OCI-LY7 (cell line): ENCODE results near the gene PCDH1. TPM values are rescaled to one million over a fixed set of nuclear protein-coding genes. Genes with fewer than 3 reads are reported as not detected.

Experiments used
- BruUV-seq: library from RNA; stranded (reverse); fragments of 400-500 nt; replicated peaks from 2 replicates; lab custom pipeline; 2021; lab: Mats Ljungman, UMichigan
- CTCF ChIA-PET: fragments of 300-600 bp; sonication (Branson Sonifier 250); formaldehyde crosslinking; loops from one replicate; lab custom pipeline; 2022; ENCODE audit warnings: antibody characterized with exemption; ENCODE audit not compliant: unreplicated experiment; lab: Charles Lee
- POLR2A ChIA-PET: fragments of 300-600 bp; sonication (Branson Sonifier 250); formaldehyde crosslinking; loops from one replicate; lab custom pipeline; 2022; ENCODE audit warnings: antibody characterized with exemption; lab: Charles Lee
- DNase-seq: peaks from one replicate; pipeline ENCODE4 v3.0.0-alpha.2; 2015; ENCODE audit warnings: low spot score
- H2AFZ ChIP-seq: fragments of 200-600 bp; sonication (generic), shearing (Covaris generic); 2 replicates; pipeline ENCODE4 v1.6.1; 2014; ENCODE audit warnings: mild to moderate bottlenecking, antibody characterized with exemption, low read length, moderate library complexity
- H3K27ac ChIP-seq: fragments of 200-600 bp; sonication (generic); 2 replicates; pipeline ENCODE4 v1.5.1; 2014; ENCODE audit warnings: mixed run types, low read depth, mild to moderate bottlenecking, moderate library complexity, low read length, inconsistent platforms; ENCODE audit not compliant: poor library complexity, severe bottlenecking
- H3K36me3 ChIP-seq: fragments of 200-600 bp; sonication (generic); 2 replicates; pipeline ENCODE4 v1.6.1; 2014; ENCODE audit warnings: mild to moderate bottlenecking, antibody characterized with exemption, low read length, moderate library complexity, mixed read lengths; ENCODE audit not compliant: insufficient read depth
- H3K4me1 ChIP-seq: fragments of 200-600 bp; sonication (generic); 2 replicates; pipeline ENCODE4 v1.5.1; 2014; ENCODE audit warnings: mild to moderate bottlenecking, low read length; ENCODE audit not compliant: insufficient read depth, poor library complexity, severe bottlenecking
- H3K4me2 ChIP-seq: fragments of 200-600 bp; sonication (generic); 2 replicates; pipeline ENCODE4 v1.6.1; 2014; ENCODE audit warnings: mild to moderate bottlenecking, low read length
- H3K4me3 ChIP-seq: fragments of 200-600 bp; sonication (generic); 2 replicates; pipeline ENCODE4 v1.5.1; 2014; ENCODE audit warnings: mild to moderate bottlenecking, low read depth, low read length; ENCODE audit not compliant: poor library complexity, severe bottlenecking
- H3K79me2 ChIP-seq: fragments of 200-600 bp; sonication (generic); 2 replicates; pipeline ENCODE4 v1.6.1; 2016; ENCODE audit warnings: low read depth, mild to moderate bottlenecking, low read length, moderate library complexity, mixed read lengths; ENCODE audit not compliant: insufficient read depth
- H3K9me2 ChIP-seq: fragments of 200-600 bp; sonication (generic); 2 replicates; pipeline ENCODE4 v1.6.1; 2016; ENCODE audit warnings: mild to moderate bottlenecking, low read length, mixed read lengths; ENCODE audit not compliant: insufficient read depth
- H3K9me3 ChIP-seq: fragments of 200-600 bp; sonication (generic); 2 replicates; pipeline ENCODE4 v1.6.1; 2014; ENCODE audit warnings: mild to moderate bottlenecking, mixed run types, low read length, mixed read lengths
- H4K20me1 ChIP-seq: fragments of 200-600 bp; sonication (generic); 2 replicates; pipeline ENCODE4 v1.6.1; 2014; ENCODE audit warnings: mild to moderate bottlenecking, antibody characterized with exemption, low read length, moderate library complexity, mixed read lengths; ENCODE audit not compliant: insufficient read depth
- CTCF ChIP-seq: fragments of 200-600 bp; sonication (generic); conservative IDR thresholded peaks from 2 replicates; pipeline ENCODE4 v1.5.1; 2014; ENCODE audit warnings: mild to moderate bottlenecking, antibody characterized with exemption, low read length, moderate library complexity, mixed read lengths
- EZH2phosphoT487 ChIP-seq: fragments of 200-600 bp; sonication (generic); IDR thresholded peaks from 2 replicates; pipeline ENCODE4 v1.6.1; 2018; ENCODE audit warnings: low read depth, borderline replicate concordance, mild to moderate bottlenecking, mixed run types, antibody characterized with exemption, low read length, moderate library complexity, mixed read lengths
- intact Hi-C: fragments of 100-400 bp; cut with micrococcal nuclease; formaldehyde crosslinking; loops from one replicate; pipeline ENCODE4 v1.10.0; 2022; ENCODE audit not compliant: unreplicated experiment
- total RNA-seq, 2 experiments: library from RNA; depleted of rRNA in 1 of 2; stranded (reverse); fragments of >200 nt in 1 of 2; shearing (Covaris generic) in 1 of 2; gene quantifications; 2 replicates each; pipeline ENCODE4 v1.2.3, GENCODE V29; 2014 to 2022

The PCDH1 gene
- total RNA-seq, 2 experiments from 2014 or later: not detected

GRCh38 chr5:141805874-141806595, 72.2 kb downstream of the PCDH1 start:
- H3K4me2 ChIP-seq: no peak overlapping the region
- no peaks in the 10 kb centered on the region for H3K36me3 ChIP-seq
- ChIA-PET CTCF (no interaction called here), POLR2A (interaction anchor here (1.3 kb wide), 1 partner anchor 13 kb away, joined by 3 read pairs; no protein-coding TSS in a partner anchor)
- intact Hi-C loops: no loop called here
- H3K9me2 ChIP-seq: no peaks in the 10 kb centered on the region
- BruUV-seq: no TSS peak
- H3K27ac ChIP-seq: no peak overlapping the region
- TF ChIP-seq CTCF (no peak), EZH2phosphoT487 (no peak)
- H3K9me3 ChIP-seq: no peaks in the 10 kb centered on the region
- no peaks in the 10 kb centered on the region for H3K79me2 ChIP-seq
- H4K20me1 ChIP-seq: no peaks in the 10 kb centered on the region
- no peak overlapping the region for H3K4me3 ChIP-seq
- no peak for DNase-seq
- no peak overlapping the region for H2AFZ ChIP-seq
- H3K4me1 ChIP-seq: no peaks in the 10 kb centered on the region

GRCh38 chr5:141804475-141804874, 73.7 kb downstream of the PCDH1 start:
- Histone ChIP-seq H3K9me3 (no peaks in the 10 kb centered on the region), H3K36me3 (no peaks in the 10 kb centered on the region), H3K79me2 (no peaks in the 10 kb centered on the region), H2AFZ (no peak overlapping the region), H3K27ac (no peak overlapping the region), H3K4me3 (no peak overlapping the region), H3K4me2 (no peak overlapping the region), H3K9me2 (no peaks in the 10 kb centered on the region), H4K20me1 (no peaks in the 10 kb centered on the region), H3K4me1 (no peaks in the 10 kb centered on the region)
- intact Hi-C loops: no loop called here
- TF ChIP-seq CTCF (no peak), EZH2phosphoT487 (no peak)
- no TSS peak for BruUV-seq
- POLR2A ChIA-PET: no interaction called here
- no peak for DNase-seq
- CTCF ChIA-PET: no interaction called here

Other genes starting within 250 kb of the PCDH1 start
- 78.8 and 85.4 TPM in 2 replicates for gene HDAC3, start 241.6 kb downstream of the PCDH1 start, total RNA-seq (2014; rRNA removed; shearing (Covaris generic))
- 83.6 and 85.3 TPM in 2 replicates for gene HDAC3, start 241.6 kb downstream of the PCDH1 start, total RNA-seq (2022)
- gene RELL2, start 241.4 kb downstream of the PCDH1 start, total RNA-seq (2014; rRNA removed; shearing (Covaris generic)): 28.0 and 29.8 TPM in 2 replicates
- 37.9 and 43.1 TPM in 2 replicates for gene RELL2, start 241.4 kb downstream of the PCDH1 start, total RNA-seq (2022)
- 31.9 and 49.0 TPM in 2 replicates for gene FCHSD1, start 227.0 kb downstream of the PCDH1 start, total RNA-seq (2014; rRNA removed; shearing (Covaris generic))
- 55.3 and 60.8 TPM in 2 replicates for gene FCHSD1, start 227.0 kb downstream of the PCDH1 start, total RNA-seq (2022)
- not detected in 2 replicates for gene ARAP3, start 196.2 kb downstream of the PCDH1 start, total RNA-seq (2014; rRNA removed; shearing (Covaris generic))
- not detected in 2 replicates for gene ARAP3, start 196.2 kb downstream of the PCDH1 start, total RNA-seq (2022)
- gene DELE1, start 45.5 kb upstream of the PCDH1 start, total RNA-seq (2014; rRNA removed; shearing (Covaris generic)): 67.9 and 81.2 TPM in 2 replicates
- gene DELE1, start 45.5 kb upstream of the PCDH1 start, total RNA-seq (2022): 78.5 and 89.4 TPM in 2 replicates
- gene PCDH12, start 79.8 kb upstream of the PCDH1 start, total RNA-seq (2014; rRNA removed; shearing (Covaris generic)): 0.03 TPM in 1 of 2 replicates, not detected in the other
- gene PCDH12, start 79.8 kb upstream of the PCDH1 start, total RNA-seq (2022): not detected in 2 replicates
- 23.7 and 31.7 TPM in 2 replicates for gene RNF14, start 90.7 kb upstream of the PCDH1 start, total RNA-seq (2014; rRNA removed; shearing (Covaris generic))
- 41.1 and 41.9 TPM in 2 replicates for gene RNF14, start 90.7 kb upstream of the PCDH1 start, total RNA-seq (2022)
- 20.2 and 22.9 TPM in 2 replicates for gene GNPDA1, start 134.6 kb upstream of the PCDH1 start, total RNA-seq (2014; rRNA removed; shearing (Covaris generic))
- 23.1 and 24.1 TPM in 2 replicates for gene GNPDA1, start 134.6 kb upstream of the PCDH1 start, total RNA-seq (2022)
- gene NDFIP1, start 230.4 kb upstream of the PCDH1 start, total RNA-seq (2014; rRNA removed; shearing (Covaris generic)): 15.4 and 18.7 TPM in 2 replicates
- gene NDFIP1, start 230.4 kb upstream of the PCDH1 start, total RNA-seq (2022): 33.1 and 37.4 TPM in 2 replicates